Stimulated activated CD4-positive, alpha-beta T cell treated with anti-CD3 and anti-CD28 coated beads, TNF-alpha, amount 100 ng/mL, for 1 hour (primary cell): ENCODE measurements around the gene RGMB.
"Not testable (repeated sequence)": the region's sequence is repeated elsewhere in the genome, so short reads cannot be mapped to it uniquely, and the experiment has no call there.

ENCODE experiments used
- DNase-seq, 3 donors: peaks; one replicate each; pipeline ENCODE4 v3.0.0-alpha.2; 2020; ENCODE audit warnings: low read depth in 3 of 3, low spot score in 1 of 3

Gene RGMB, protein sequence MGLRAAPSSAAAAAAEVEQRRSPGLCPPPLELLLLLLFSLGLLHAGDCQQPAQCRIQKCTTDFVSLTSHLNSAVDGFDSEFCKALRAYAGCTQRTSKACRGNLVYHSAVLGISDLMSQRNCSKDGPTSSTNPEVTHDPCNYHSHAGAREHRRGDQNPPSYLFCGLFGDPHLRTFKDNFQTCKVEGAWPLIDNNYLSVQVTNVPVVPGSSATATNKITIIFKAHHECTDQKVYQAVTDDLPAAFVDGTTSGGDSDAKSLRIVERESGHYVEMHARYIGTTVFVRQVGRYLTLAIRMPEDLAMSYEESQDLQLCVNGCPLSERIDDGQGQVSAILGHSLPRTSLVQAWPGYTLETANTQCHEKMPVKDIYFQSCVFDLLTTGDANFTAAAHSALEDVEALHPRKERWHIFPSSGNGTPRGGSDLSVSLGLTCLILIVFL

GRCh38 chr5:98773464-98774191 lies at the start of gene RGMB:
Gene RGMB (plus strand): TSS chr5:98773663. CDS start chr5:98774071, 408 bp downstream.
- peak; percentile 62 to 78 (median 76) for DNase-seq

GRCh38 chr5:98726258-98726657 lies 47.2 kb upstream of the RGMB start:
- DNase-seq = no peak

- DNase-seq = no peak
These were observed 45.8 kb upstream of the RGMB start for GRCh38 chr5:98727686-98728085.

- DNase-seq = no peak
These were observed 38.8 kb upstream of the RGMB start for GRCh38 chr5:98734646-98735045.

DNA sequence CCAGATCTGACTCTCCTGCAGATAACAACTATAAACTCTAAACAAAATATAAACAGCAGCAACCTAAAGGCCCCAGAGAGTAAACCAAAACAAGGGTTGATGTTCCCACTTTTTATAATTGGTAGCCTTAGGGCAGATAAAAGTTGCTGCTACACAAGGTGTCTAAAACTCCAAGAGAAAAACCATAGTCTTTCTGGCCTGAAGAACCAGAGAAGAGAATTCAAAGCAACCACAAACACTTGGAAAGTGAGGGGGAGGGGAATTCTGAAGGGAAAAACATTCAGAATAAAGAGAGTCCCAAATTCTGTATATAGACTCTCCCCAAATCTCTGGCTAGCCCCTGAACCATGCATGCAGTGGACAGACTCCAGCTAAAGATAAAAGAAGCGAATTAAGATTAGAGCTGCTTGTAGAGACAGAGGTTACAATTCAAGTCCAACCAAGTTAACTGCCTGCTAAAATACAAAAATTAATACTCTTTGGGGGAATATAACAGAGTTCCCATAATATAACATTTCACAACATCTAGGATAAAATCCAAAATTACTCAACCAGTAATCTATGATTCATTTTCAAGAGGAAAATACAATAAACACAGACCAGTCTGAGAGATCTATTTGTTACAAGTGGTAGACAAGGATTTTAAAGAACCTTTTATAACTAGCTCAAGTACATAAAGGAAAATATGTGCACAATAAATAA lies 37.5 kb upstream of the RGMB start:
- no peak for DNase-seq

DNA sequence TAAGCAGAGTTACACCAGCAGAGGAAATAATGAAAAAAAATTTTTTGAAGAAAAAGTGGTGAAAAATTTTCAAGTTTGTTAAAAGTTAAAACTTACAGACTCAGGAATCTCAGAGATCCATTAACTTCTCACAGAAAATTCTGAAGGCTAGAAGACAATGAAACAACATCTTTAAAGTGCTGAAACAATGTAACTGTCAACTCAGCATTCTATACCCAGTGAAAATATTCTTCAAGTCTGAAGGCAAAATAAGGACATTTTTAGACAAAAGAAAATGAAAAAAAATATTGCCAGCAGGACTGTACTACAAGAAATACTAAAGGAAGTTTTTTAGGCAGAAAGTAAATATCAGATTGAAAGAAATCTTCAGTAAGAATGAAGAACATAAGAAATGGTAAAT lies 36.7 kb upstream of the RGMB start:
- no peak for DNase-seq

GRCh38 chr5:98737441-98737840 lies 36.0 kb upstream of the RGMB start:
- DNase-seq = not testable (repeated sequence)

GRCh38 chr5:98738481-98739149 lies 34.8 kb upstream of the RGMB start:
- DNase-seq = not testable (repeated sequence)

DNA sequence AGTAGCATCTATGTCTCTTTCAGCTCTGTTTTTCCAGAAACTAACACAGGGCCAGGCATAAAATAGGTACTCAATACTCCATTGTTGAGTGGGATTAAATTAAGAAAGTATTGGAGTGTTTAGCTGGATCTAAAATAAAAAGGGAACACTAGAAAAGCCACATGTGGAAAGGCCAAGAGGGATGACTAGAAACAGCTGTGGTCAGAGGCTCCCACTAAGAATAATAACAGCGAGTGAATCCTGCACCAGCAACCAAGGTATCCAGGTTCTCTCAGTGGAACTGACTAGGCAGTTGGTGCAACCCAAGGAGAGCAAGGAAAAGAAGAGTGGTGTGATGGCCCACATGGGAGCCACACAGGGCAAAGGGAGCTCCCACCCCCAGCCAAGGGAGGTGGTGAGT lies 31.5 kb upstream of the RGMB start:
- DNase-seq = no peak

DNA sequence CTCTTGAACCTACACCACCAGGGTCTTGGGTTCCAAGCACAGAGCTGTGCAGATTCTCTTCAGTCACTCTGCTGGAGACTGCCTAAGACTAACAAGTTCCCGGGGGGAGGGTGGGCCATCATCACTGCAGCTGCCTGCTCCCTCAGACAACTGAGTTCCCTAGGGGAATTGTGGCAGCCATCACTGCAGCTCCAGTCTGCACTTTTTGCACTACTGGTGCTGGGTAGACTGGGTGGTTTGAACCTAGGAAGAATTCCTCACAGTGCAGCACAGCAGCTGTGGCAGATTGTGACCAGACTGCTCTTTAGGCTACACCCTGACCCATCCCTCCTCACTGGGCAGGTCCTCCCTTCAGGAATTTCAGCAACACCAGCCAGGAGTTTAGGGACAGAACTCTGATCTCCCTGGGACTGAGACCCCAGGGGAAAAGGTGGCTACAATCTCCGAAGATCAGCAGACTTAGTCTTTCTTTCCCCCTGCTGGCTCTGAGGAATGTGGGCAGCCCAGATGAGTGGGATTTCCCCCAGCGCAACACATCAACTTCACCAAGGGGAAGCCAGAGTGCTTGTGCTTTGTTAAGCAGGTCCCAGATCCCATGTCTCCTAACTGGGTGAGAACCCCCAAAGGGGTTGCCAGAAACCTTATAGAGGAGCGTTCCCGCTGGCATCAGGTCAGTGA lies 30.9 kb upstream of the RGMB start:
- DNase-seq = no peak

GRCh38 chr5:98748259-98748658 lies 25.2 kb upstream of the RGMB start:
- DNase-seq = not testable (repeated sequence)

DNA sequence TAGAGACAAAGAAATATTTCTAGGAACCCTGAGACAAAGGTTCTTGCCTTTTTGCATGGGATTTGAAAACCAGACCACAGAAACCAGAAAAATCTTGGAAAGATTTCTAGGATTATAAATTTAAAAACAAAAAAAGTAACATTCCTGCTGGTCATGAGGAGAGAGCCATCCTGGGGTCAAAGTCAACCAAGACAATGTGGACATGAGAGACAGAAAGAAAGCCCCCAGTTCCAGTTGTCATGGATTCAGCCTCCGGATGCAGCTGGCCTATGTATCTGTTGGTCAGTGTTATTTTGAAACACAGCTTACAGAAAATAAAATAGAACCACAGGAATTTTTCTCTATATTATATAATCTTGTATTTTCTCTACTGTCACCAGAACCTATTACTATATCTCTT lies 24.4 kb upstream of the RGMB start:
- DNase-seq = no peak

- no peak for DNase-seq
These were observed 22.8 kb upstream of the RGMB start for GRCh38 chr5:98750693-98751092.

DNA sequence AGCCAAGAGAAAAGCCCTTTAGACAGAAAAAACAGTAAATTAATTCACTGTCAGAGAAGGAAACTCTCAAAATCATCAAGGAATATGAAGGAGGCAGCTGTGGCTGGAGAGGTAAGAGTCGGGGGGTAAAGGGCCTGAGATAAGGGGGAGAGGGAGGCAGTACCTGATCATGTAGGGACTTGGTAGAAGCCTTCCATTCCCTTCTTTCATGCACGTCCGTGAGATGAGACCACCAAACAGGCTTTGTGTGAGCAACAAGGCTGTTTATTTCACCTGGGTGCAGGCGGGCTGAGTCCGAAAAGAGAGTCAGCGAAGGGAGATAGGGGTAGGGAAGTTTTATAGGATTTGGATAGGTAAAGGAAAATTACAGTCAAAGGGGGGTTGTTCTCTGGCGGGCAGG lies 21.1 kb upstream of the RGMB start:
- DNase-seq = not testable (repeated sequence)

GRCh38 chr5:98752801-98753200 lies 20.7 kb upstream of the RGMB start:
- not testable (repeated sequence) for DNase-seq

GRCh38 chr5:98753507-98753906 lies 20.0 kb upstream of the RGMB start:
- DNase-seq = no peak

- no peak for DNase-seq
These were observed 18.1 kb upstream of the RGMB start for GRCh38 chr5:98755406-98755805.

- no peak for DNase-seq
These were observed 15.5 kb upstream of the RGMB start for GRCh38 chr5:98757978-98758377.

GRCh38 chr5:98763001-98763630 lies 10.3 kb upstream of the RGMB start:
- DNase-seq = no peak

GRCh38 chr5:98765815-98766214 lies 7.6 kb upstream of the RGMB start:
- no peak for DNase-seq
